Panc1 (cell line): ENCODE measurements around the gene PPP6C. TPM values are rescaled to one million over a fixed set of nuclear protein-coding genes. Genes with fewer than 3 reads are reported as not detected.
"Not testable (repeated sequence)": the region's sequence is repeated elsewhere in the genome, so short reads cannot be mapped to it uniquely, and the experiment has no call there.

Experiments used
- ATAC-seq: fragments of 200-7000 bp; cut with Tn5 transposase; 2 replicates; pipeline ENCODE4 v1.9.1; 2020; ENCODE audit warnings: mild to moderate bottlenecking, moderate library complexity
- BruUV-seq: library from RNA; stranded (reverse); fragments of 400-500 nt; replicated peaks from 2 replicates; lab custom pipeline; 2021; lab: Mats Ljungman, UMichigan
- CTCF ChIA-PET: fragments of 300-600 bp; sonication (Branson Sonifier 250); formaldehyde crosslinking; loops from one replicate; lab custom pipeline; 2022; ENCODE audit warnings: antibody characterized with exemption; lab: Charles Lee
- POLR2A ChIA-PET: fragments of 300-600 bp; sonication (Branson Sonifier 250); formaldehyde crosslinking; loops from one replicate; lab custom pipeline; 2022; ENCODE audit warnings: antibody characterized with exemption; lab: Charles Lee
- DNase-seq: peaks from one replicate; pipeline ENCODE4 v3.0.0-alpha.2; 2010; ENCODE audit warnings: low read depth, low spot score
- H3K27ac ChIP-seq: 2 replicates; pipeline ENCODE4 v1.5.1; 2011; ENCODE audit warnings: mild to moderate bottlenecking, low read length, inconsistent platforms
- H3K27me3 ChIP-seq: fragments of 200-500 bp; sonication (Bioruptor generic); 2 replicates; pipeline ENCODE4 v1.6.0; 2014; ENCODE audit warnings: low read length, inconsistent platforms; ENCODE audit not compliant: control insufficient read depth, insufficient read depth
- H3K36me3 ChIP-seq: fragments of 200-500 bp; sonication (Bioruptor generic); 2 replicates; pipeline ENCODE4 v1.5.1; 2014; ENCODE audit warnings: inconsistent platforms, mild to moderate bottlenecking, low read length, moderate library complexity; ENCODE audit not compliant: control insufficient read depth, insufficient read depth
- H3K4me1 ChIP-seq: 2 replicates; pipeline ENCODE4 v1.5.1; 2011; ENCODE audit warnings: inconsistent platforms, mild to moderate bottlenecking, low read length, moderate library complexity; ENCODE audit not compliant: control insufficient read depth, insufficient read depth
- H3K4me3 ChIP-seq, 2 experiments: 2 replicates each; pipeline ENCODE4 v1.5.1; 2011 to 2012; ENCODE audit warnings: low read depth in 2 of 2, low read length in 2 of 2, mild to moderate bottlenecking in 2 of 2, inconsistent platforms in 1 of 2, moderate library complexity in 1 of 2
- H3K9me3 ChIP-seq: fragments of 200-500 bp; sonication (Bioruptor generic); 2 replicates; pipeline ENCODE4 v1.5.1; 2014; ENCODE audit warnings: low read depth, mild to moderate bottlenecking, inconsistent platforms, low read length, moderate library complexity; ENCODE audit not compliant: control insufficient read depth, insufficient read depth
- POLR2AphosphoS5 ChIP-seq: IDR thresholded peaks from 2 replicates; pipeline ENCODE4 v1.6.1; 2012; ENCODE audit warnings: mild to moderate bottlenecking, low read depth, low read length, moderate library complexity
- SIN3A ChIP-seq: IDR thresholded peaks from 2 replicates; pipeline ENCODE4 v1.6.1; 2012; ENCODE audit warnings: low read depth, mild to moderate bottlenecking, low read length, moderate library complexity, borderline replicate concordance; ENCODE audit not compliant: insufficient read depth
- TCF7L2 ChIP-seq: IDR thresholded peaks from 2 replicates; pipeline ENCODE4 v1.6.1; 2011; ENCODE audit warnings: mild to moderate bottlenecking, low read depth, low read length, inconsistent platforms
- in situ Hi-C: cut with HindIII; loops from 2 replicates; pipeline ENCODE4 v1.10.0; 2016; ENCODE audit warnings: low sequenced_read_pairs, low pct_unique_long_range_greater_than_20kb
- intact Hi-C: fragments of 100-400 bp; cut with micrococcal nuclease; formaldehyde crosslinking; loops from one replicate; pipeline ENCODE4 v1.10.0; 2022; ENCODE audit not compliant: unreplicated experiment
- total RNA-seq: library from RNA; stranded (reverse); gene quantifications from one replicate; pipeline ENCODE4 v1.2.1, GENCODE V29; 2021; ENCODE audit not compliant: unreplicated experiment
- TF ChIP-seq, protein P1 (sequence below), 2 experiments: IDR thresholded peaks; 2 replicates each; pipeline ENCODE4 v1.6.1; 2011 to 2012; ENCODE audit warnings: low read depth in 2 of 2, control low read depth in 1 of 2, low read length in 1 of 2, mild to moderate bottlenecking in 1 of 2, moderate library complexity in 1 of 2; ENCODE audit not compliant: insufficient read depth in 1 of 2
- TF ChIP-seq, protein P2 (sequence below): fragments of 450-650 bp; IDR thresholded peaks from 2 replicates; pipeline ENCODE4 v1.5.1; 2017; ENCODE audit warnings: mild to moderate bottlenecking

The PPP6C gene
- total RNA-seq, 1 experiment from 2014 or later: 27.3 TPM

DNA sequence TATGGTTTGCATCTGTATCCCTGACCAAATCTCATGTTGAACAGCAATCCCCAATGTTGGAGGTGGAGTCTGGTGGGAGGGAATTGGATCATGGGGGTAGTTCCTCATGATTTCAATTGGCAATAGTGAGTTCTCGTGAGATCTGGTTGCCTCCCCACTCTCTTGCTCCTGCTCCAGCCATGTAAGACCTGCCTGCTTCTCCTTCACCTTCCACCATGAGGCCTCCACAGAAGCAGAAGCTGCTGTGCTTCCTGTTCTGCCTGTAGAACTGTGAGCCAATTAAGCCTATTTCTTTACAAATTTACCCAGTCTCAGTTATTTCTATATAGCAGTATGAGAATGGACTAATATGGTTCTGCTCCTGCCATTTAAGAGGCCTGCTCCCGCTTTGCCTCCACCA lies 79.1 kb downstream of the PPP6C start:
- H3K9me3 ChIP-seq: no peaks in the 10 kb centered on the region; the same call in 1 of the 2 replicates
- BruUV-seq: no TSS peak
- ATAC-seq (no peak), DNase-seq (no peak)
- no peak overlapping the region for H3K27ac ChIP-seq
- no peaks in the 10 kb centered on the region for H3K36me3 ChIP-seq
- TF ChIP-seq POLR2AphosphoS5 (no peak), SIN3A (no peak), TCF7L2 (no peak)
- TF ChIP-seq, protein P1, sequence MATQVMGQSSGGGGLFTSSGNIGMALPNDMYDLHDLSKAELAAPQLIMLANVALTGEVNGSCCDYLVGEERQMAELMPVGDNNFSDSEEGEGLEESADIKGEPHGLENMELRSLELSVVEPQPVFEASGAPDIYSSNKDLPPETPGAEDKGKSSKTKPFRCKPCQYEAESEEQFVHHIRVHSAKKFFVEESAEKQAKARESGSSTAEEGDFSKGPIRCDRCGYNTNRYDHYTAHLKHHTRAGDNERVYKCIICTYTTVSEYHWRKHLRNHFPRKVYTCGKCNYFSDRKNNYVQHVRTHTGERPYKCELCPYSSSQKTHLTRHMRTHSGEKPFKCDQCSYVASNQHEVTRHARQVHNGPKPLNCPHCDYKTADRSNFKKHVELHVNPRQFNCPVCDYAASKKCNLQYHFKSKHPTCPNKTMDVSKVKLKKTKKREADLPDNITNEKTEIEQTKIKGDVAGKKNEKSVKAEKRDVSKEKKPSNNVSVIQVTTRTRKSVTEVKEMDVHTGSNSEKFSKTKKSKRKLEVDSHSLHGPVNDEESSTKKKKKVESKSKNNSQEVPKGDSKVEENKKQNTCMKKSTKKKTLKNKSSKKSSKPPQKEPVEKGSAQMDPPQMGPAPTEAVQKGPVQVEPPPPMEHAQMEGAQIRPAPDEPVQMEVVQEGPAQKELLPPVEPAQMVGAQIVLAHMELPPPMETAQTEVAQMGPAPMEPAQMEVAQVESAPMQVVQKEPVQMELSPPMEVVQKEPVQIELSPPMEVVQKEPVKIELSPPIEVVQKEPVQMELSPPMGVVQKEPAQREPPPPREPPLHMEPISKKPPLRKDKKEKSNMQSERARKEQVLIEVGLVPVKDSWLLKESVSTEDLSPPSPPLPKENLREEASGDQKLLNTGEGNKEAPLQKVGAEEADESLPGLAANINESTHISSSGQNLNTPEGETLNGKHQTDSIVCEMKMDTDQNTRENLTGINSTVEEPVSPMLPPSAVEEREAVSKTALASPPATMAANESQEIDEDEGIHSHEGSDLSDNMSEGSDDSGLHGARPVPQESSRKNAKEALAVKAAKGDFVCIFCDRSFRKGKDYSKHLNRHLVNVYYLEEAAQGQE (IDR thresholded peaks at IDR 0.05; ENCODE audit: insufficient read depth in 1 of 2, low read depth in 2 of 2, low read length in 1 of 2): no peak
- TF ChIP-seq, protein P2, sequence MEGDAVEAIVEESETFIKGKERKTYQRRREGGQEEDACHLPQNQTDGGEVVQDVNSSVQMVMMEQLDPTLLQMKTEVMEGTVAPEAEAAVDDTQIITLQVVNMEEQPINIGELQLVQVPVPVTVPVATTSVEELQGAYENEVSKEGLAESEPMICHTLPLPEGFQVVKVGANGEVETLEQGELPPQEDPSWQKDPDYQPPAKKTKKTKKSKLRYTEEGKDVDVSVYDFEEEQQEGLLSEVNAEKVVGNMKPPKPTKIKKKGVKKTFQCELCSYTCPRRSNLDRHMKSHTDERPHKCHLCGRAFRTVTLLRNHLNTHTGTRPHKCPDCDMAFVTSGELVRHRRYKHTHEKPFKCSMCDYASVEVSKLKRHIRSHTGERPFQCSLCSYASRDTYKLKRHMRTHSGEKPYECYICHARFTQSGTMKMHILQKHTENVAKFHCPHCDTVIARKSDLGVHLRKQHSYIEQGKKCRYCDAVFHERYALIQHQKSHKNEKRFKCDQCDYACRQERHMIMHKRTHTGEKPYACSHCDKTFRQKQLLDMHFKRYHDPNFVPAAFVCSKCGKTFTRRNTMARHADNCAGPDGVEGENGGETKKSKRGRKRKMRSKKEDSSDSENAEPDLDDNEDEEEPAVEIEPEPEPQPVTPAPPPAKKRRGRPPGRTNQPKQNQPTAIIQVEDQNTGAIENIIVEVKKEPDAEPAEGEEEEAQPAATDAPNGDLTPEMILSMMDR: no peak
- ChIA-PET POLR2A (no interaction called here), CTCF (no interaction called here)
- no peaks in the 10 kb centered on the region for H3K4me1 ChIP-seq
- intact Hi-C loops (no loop called here), in situ Hi-C loops (no loop called here)
- no peak overlapping the region for H3K4me3 ChIP-seq
- H3K27me3 ChIP-seq: no peaks in the 10 kb centered on the region

DNA sequence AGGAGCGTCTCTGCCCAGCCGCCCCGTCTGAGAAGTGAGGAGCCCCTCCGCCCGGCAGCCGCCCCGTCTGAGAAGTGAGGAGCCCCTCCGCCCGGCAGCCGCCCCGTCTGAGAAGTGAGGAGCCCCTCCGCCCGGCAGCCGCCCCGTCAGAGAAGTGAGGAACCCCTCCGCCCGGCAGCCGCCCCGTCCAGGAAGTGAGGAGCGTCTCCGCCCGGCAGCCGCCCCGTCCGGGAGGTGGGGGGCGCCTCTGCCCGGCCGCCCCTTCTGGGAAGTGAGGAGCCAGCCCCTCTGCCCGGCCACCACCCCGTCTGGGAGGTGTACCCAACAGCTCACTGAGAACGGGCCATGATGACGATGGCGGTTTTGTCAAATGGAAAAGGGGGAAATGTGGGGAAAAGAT lies 81.1 kb downstream of the PPP6C start:
- intact Hi-C loops, H3K36me3 ChIP-seq, BruUV-seq, H3K9me3 ChIP-seq, ATAC-seq, CTCF ChIA-PET, H3K4me1 ChIP-seq, POLR2A ChIA-PET, DNase-seq, H3K4me3 ChIP-seq, H3K27ac ChIP-seq, H3K27me3 ChIP-seq, in situ Hi-C loops: not testable (repeated sequence)

DNA sequence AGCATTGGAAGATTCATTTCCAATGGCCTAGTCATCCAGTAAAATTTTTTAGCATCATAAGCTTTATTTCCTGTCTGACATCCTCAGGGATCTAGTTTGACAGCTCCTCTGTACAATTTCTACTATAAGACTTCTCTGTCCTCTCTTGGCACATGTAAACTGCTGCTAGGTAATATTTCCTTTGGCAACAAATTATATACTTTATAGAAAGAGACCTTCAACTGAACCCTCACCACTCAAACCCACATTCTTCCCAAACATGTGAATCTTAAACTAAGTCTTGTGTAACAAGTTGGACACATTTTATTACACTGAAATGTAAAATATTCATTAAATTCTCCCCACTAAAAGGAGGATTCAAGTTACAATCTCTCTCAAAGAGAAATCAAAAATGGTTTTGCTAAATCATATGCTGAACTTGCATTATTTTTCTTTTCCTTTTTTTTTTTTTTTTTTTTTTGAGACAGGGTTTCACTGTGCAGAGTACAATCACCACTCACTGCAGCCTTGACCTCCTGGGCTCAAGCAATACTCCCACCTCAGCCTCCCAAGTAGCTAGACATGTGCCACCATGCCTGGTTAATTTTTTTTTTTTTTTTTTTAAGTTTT lies 83.2 kb downstream of the PPP6C start:
- ATAC-seq: no peak
- BruUV-seq: no TSS peak
- DNase-seq: no peak
- in situ Hi-C loops: no loop called here
- TF ChIP-seq, protein P2: no peak
- no peak for TF ChIP-seq SIN3A
- TF ChIP-seq TCF7L2: no peak
- TF ChIP-seq POLR2AphosphoS5: no peak
- TF ChIP-seq, protein P1 (IDR thresholded peaks at IDR 0.05; ENCODE audit: insufficient read depth in 1 of 2, low read depth in 2 of 2, low read length in 1 of 2): no peak
- no peaks in the 10 kb centered on the region for H3K36me3 ChIP-seq
- no peak overlapping the region for H3K4me3 ChIP-seq
- POLR2A ChIA-PET: no interaction called here
- no peaks in the 10 kb centered on the region for H3K27me3 ChIP-seq
- no peaks in the 10 kb centered on the region for H3K4me1 ChIP-seq
- intact Hi-C loops: no loop called here
- CTCF ChIA-PET: no interaction called here
- no peaks in the 10 kb centered on the region for H3K9me3 ChIP-seq
- H3K27ac ChIP-seq: no peak overlapping the region
